HS-5 (cell line): Measurements from ENCODE around the gene XYLT1.
"Not testable (repeated sequence)": the region's sequence is repeated elsewhere in the genome, so short reads cannot be mapped to it uniquely, and the experiment has no call there.

Source experiments
- DNase-seq: peaks from one replicate; pipeline ENCODE4 v3.0.0-alpha.2; 2012; ENCODE audit warnings: low read depth

Gene XYLT1

GRCh38 chr16:17483351-17483750, 12.6 kb upstream of the XYLT1 start:
- DNase-seq, result no peak

DNA sequence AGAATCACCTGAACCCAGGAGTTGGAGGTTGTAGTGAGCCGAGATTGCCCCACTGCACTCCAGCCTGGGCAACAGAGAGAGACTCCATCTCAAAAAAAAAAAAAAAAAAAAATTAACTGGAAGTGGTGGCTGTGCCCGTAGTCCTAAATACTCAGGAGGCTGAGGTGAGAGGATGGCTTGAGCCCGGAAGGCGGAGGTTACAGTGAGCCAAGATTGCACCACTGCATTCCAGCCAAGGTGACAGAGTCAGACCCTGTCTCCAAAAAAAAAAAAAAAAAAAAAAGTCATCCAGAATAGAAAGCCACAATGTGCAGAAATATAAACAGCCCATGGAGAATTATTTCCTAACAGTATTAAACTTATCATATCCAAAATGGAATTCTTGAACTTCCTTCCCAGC, 11.6 kb upstream of the XYLT1 start:
- DNase-seq, result not testable (repeated sequence)

DNA sequence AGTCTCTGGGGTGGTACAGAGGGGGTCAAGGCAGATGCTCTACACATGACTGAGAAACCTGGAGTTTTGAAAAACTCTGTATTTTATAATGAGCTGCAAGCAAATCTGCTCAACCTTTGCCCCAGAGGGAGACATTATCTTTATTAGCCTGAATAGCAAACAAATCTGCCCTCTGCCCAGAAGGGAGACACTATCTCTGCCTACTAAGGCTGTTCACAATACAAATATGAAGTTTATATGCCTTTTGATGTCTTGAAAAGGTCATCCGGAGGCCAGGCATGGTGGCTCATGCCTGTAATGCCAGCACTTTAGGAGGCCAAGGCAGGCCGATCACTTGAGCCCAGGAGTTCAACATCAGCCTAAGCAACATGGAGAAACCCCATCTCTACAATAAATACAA, 11.0 kb upstream of the XYLT1 start:
- no peak for DNase-seq

GRCh38 chr16:17477260-17477545, 6.4 kb upstream of the XYLT1 start:
- not testable (repeated sequence) for DNase-seq

DNA sequence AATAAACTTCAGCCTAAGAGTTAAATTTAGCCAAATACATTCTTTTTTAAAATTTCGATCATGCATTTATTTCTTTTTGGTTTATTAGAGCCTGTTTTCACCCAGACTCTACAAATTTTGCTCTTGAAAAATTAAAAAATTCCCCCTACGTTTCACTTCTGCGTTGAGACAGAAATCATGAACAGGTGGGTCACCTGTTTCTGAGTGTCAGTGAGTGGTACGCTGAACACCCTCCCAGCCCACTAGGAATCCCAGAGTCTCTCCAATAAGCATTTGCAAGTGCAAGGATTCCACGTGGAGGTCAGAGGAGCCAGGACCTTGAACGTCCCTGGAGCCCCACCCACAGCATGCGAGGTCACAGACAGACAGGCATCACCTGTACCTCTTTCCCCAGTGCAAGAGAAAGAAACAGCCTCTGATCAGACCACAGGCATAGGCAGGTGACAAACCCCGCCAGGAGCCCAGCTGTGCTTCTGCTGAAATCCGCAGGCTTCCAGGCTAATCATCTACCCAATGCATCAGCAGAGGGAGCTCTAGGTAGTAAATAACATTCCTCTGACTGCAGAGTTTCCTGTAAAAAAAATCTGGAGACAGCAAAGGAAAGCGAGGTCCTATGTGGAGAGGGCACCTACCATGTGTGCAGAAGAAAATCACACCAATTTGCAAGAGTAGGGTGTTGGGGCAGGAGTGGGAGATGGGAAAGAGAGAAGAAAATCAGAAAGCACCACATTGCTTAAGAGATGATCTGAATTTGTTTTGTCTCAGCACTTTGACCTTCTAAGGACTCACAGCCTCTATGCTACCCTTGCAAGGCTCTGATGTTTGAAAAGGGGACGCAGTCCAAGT, 5.9 kb upstream of the XYLT1 start:
- no peak for DNase-seq

GRCh38 chr16:17475104-17475503, 4.3 kb upstream of the XYLT1 start:
- DNase-seq, result no peak

DNA sequence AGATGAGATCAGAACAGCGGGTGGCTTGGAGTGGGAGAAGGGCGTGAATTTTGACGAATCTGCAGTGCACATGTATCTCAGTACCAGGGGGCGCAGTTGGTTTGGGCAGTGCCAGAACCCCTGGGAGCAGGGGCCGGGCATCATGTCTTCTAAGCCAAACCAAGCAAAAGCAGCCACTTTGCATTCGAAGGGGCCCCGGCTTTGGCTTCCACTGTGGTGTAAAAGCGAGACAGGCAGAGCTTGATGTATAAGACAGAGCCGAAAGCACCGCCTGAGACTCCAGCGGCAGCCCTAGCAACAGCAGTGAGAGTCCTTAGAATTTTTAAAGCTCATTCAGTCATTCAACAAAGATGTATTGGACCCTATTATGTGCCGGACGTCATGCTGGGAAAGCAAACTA, 3.8 kb upstream of the XYLT1 start:
- no peak for DNase-seq

DNA sequence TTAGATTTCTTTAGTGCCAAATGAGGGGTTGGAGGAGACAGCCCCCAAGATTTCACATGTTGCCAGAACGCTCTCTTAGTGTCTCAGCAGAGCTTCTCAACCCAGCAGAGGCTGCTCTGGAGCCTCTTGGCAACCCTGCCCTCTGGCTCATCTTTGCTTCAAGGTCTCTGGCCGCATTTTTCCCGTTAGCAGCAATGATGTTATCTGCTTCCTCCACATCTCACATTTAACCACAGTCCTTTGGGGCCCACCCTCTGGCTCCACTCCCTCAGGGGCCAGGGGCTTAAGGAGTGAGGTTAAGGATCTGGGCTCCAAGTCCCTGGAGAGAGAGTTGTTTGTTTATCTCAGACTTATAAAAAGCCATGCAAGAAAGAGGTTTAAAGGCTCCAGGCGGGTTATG, 3.3 kb upstream of the XYLT1 start:
- no peak for DNase-seq

- no peak for DNase-seq
These were observed 1.1 kb upstream of the XYLT1 start for GRCh38 chr16:17471719-17472461.

DNA sequence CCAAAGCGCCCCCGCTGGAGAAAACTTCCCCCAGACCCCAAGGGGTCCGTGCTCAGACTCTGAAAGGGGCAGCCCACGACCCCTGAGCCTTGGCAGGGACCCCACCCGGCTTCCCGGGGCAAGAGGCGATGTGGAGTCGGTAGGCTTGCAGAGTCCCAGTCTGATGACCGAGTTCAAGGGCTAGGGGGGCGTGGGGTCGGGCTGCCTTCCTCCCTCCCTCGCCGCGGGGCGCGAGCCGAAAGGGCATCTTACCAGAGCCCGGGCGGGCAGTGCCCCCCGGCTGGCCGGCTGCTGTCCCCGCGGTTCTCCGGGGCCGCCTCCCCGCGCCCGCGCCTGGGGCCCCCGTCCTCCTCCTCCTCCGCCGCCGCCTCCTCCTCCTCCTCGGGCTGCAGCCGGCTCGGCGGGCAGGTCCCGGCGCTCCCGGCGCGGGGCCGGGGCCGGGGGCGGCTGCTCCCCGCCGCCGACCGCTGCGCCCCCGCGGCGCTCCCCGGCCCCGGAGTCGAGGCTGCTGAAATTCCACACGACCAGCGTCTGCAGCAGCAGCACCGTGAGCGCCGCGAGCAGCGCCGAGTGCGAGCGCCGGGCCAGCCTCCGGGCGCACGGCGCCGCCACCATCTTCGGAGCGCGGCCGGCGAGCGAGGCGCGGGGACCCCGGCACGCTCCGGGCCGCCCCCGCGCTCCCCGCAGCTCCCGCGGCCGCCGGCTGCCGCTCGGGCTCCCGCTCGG, 415 bp downstream of the XYLT1 start:
- DNase-seq, result no peak

DNA sequence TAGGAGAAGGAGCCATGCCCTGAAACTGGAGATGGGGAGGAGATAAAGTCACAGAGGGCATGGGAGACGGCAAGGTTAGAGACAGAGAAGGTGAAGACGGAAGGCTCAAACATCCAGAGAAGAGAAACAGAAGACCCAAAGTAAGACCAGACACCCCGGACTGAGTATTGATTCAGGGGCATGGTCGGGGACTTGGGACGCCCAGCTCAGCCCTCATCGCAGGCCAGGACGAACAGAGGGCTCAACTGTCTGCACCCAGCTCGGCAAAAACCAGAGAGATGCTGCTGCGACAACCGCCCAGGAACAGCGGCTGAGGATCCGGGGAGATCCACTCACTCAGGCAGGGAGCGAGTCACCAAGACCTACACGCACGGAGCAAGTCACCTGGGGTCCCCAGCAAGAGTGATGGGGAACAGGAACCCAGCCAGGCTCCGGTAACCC, 999 bp downstream of the XYLT1 start:
- no peak for DNase-seq

DNA sequence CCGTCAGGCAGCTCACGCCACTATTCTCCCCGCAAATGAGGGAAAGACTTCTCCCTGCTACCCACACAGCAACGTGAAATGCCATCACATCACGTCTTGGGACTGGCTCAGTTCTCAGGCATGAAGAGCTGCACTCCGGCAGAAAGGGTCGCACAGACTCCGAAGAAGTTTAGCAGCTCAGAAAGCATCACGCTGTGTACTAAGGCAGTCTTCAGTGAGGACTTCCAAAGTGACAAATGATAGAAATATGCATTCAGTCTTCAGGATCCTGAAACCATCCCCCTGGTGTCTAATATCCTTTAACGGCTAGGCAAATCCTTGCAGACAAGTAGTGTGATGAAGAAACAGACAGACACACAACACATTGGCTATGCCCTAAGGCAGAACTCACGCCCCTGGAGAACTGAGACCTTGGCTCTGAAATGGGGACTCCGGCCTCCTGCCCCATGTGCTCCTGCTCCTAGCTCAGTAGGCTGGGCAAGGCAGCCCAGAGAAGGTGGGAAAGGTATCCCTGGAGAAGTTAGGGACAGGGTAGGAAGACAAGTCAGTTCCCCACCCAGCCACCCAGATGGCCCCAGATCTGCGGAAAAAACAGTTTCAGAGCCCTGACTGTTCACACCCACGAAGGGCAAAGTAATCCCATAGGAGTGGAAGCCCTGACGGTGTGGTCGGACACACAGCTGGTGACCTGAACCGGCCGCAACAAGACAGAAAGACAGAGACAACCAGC, 1.6 kb downstream of the XYLT1 start:
- DNase-seq, result peak; percentile 46

DNA sequence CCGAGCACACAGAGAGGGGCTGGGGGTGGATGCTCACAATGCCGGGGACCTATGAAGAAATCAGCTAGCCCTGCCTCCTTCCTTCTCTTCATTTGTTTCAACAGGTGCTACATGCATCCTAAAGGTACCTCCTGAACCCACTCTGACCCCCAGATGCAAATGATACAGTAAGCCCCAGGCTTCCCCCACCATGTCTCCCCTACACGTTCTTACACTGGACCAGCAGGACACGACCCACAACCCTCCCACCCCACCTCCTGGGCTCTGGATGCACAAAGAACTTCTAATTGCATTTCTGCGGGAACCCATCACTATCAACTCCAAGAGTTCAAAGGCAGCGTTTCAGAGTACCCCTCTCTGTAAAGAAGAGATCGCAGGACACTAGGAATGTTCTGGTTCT, 2.1 kb downstream of the XYLT1 start:
- no peak for DNase-seq

GRCh38 chr16:17467923-17468540, 2.7 kb downstream of the XYLT1 start:
- DNase-seq, result no peak

DNA sequence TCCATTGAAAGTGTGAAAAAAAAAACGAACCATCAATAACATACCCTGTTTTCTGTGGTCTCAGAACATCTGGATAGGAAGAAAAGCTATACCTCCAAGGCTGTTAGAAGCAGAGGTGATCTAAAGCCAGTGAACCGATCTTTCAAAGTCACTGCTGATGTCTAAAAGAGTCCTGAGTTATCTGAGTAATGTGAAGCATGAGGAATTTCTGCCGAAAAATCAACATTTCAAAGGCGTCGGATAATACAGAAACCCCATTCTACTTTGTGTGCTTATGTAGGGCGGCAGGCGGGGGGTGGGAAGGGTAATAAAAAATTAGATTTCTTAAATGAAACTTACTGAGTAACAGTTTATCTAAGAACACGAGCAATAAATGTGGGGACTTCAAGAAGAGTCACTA, 3.9 kb downstream of the XYLT1 start:
- DNase-seq, result no peak

DNA sequence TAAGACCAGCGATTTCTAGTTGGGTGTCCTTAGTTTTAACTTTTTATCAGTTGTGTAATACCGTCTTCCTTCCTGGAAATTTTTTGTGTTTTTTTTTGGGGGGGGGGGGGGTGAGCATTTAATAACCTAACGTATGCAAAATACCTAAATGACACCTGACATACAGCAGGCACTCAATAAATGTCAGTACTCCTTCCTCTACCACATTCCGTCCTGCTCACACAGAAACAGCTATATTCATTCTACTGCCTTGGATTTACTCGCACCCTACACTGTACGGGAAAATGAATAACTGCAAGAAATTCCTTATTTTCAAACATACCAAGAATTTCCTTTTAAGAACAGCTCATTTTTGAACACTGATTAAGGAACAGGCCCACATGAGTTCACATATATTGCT, 5.3 kb downstream of the XYLT1 start:
- DNase-seq, result no peak

DNA sequence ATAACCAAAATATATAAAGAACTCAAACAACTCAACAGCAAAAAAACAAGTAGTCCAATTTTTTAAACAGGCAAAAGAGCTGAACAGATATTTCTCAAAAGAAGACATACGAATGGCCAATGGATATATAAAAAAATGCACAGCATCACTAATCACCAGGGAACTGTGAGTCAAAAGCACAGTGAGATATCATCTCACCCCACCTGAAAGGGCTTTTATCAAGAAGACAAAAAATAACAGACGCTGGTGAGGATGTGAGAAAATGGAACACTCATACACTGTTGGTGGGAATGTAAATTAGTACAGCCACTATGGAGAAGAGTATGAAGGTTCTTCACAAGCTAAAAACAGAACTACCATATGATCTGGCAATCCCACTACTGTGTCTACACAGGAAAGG, 7.4 kb downstream of the XYLT1 start:
- DNase-seq, result no peak

GRCh38 chr16:17461951-17462729, 8.6 kb downstream of the XYLT1 start:
- no peak for DNase-seq

DNA sequence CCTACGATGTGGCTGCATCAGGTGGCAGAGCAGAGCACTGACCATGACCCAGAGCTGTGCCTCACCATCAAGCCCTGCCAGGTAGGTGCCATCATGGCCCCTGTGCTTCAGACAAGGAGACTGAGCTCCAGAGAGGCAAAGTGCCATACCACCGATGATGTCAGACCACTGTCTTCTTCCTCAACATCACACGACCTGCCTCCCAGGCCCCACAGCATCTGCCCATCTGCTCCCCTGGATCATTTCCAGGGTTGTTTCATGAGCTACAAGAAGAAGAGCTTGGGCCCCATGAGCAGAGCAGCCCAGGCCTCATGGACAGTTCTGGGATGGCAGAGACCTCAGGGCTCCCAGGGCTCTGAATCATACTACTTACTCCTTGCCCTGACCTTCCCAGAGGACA, 9.9 kb downstream of the XYLT1 start:
- DNase-seq, result no peak

DNA sequence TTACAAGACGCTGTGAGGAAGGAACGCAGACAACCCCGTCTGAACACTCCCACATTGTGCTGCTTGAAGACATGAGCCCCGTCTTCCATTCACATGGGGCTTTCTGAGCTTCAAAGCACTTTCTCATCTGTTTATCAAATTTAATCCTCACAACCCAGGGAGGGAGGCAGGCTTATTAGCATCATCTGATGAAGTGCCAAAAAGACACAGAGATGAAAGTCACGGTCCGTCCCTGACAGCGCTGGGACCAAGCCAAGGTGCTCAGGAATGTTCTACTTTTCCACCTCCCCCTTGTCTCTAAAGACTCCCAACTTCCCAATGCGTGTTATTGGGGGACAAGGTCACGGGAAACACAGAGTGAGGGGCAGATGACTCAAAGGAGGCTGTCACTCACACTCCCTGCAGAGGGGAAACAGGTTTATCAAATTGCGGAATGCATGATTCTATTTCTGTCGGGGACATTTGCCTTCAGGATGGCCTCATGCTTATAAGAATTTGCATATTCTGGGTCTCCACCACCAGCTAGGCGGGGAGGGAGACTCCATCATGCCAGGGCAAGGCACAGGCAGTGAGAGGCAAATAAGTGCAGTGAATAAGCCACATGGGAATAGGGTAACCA, 10.7 kb downstream of the XYLT1 start:
- no peak for DNase-seq

- no peak for DNase-seq
These were observed 12.8 kb downstream of the XYLT1 start for GRCh38 chr16:17457997-17458396.
